OCI-LY7 (cell line): ENCODE data around the gene AREL1. TPM values are rescaled to one million over a fixed set of nuclear protein-coding genes. Genes with fewer than 3 reads are reported as not detected.

Source experiments
- BruUV-seq: library from RNA; stranded (reverse); fragments of 400-500 nt; replicated peaks from 2 replicates; lab custom pipeline; 2021; lab: Mats Ljungman, UMichigan
- CTCF ChIA-PET: fragments of 300-600 bp; sonication (Branson Sonifier 250); formaldehyde crosslinking; loops from one replicate; lab custom pipeline; 2022; ENCODE audit warnings: antibody characterized with exemption; ENCODE audit not compliant: unreplicated experiment; lab: Charles Lee
- POLR2A ChIA-PET: fragments of 300-600 bp; sonication (Branson Sonifier 250); formaldehyde crosslinking; loops from one replicate; lab custom pipeline; 2022; ENCODE audit warnings: antibody characterized with exemption; lab: Charles Lee
- DNase-seq: peaks from one replicate; pipeline ENCODE4 v3.0.0-alpha.2; 2015; ENCODE audit warnings: low spot score
- H2AFZ ChIP-seq: fragments of 200-600 bp; sonication (generic), shearing (Covaris generic); 2 replicates; pipeline ENCODE4 v1.6.1; 2014; ENCODE audit warnings: mild to moderate bottlenecking, antibody characterized with exemption, low read length, moderate library complexity
- H3K27ac ChIP-seq: fragments of 200-600 bp; sonication (generic); 2 replicates; pipeline ENCODE4 v1.5.1; 2014; ENCODE audit warnings: mixed run types, low read depth, mild to moderate bottlenecking, moderate library complexity, low read length, inconsistent platforms; ENCODE audit not compliant: poor library complexity, severe bottlenecking
- H3K36me3 ChIP-seq: fragments of 200-600 bp; sonication (generic); 2 replicates; pipeline ENCODE4 v1.6.1; 2014; ENCODE audit warnings: mild to moderate bottlenecking, antibody characterized with exemption, low read length, moderate library complexity, mixed read lengths; ENCODE audit not compliant: insufficient read depth
- H3K4me1 ChIP-seq: fragments of 200-600 bp; sonication (generic); 2 replicates; pipeline ENCODE4 v1.5.1; 2014; ENCODE audit warnings: mild to moderate bottlenecking, low read length; ENCODE audit not compliant: insufficient read depth, poor library complexity, severe bottlenecking
- H3K4me2 ChIP-seq: fragments of 200-600 bp; sonication (generic); 2 replicates; pipeline ENCODE4 v1.6.1; 2014; ENCODE audit warnings: mild to moderate bottlenecking, low read length
- H3K4me3 ChIP-seq: fragments of 200-600 bp; sonication (generic); 2 replicates; pipeline ENCODE4 v1.5.1; 2014; ENCODE audit warnings: mild to moderate bottlenecking, low read depth, low read length; ENCODE audit not compliant: poor library complexity, severe bottlenecking
- H3K79me2 ChIP-seq: fragments of 200-600 bp; sonication (generic); 2 replicates; pipeline ENCODE4 v1.6.1; 2016; ENCODE audit warnings: low read depth, mild to moderate bottlenecking, low read length, moderate library complexity, mixed read lengths; ENCODE audit not compliant: insufficient read depth
- H3K9me2 ChIP-seq: fragments of 200-600 bp; sonication (generic); 2 replicates; pipeline ENCODE4 v1.6.1; 2016; ENCODE audit warnings: mild to moderate bottlenecking, low read length, mixed read lengths; ENCODE audit not compliant: insufficient read depth
- H3K9me3 ChIP-seq: fragments of 200-600 bp; sonication (generic); 2 replicates; pipeline ENCODE4 v1.6.1; 2014; ENCODE audit warnings: mild to moderate bottlenecking, mixed run types, low read length, mixed read lengths
- H4K20me1 ChIP-seq: fragments of 200-600 bp; sonication (generic); 2 replicates; pipeline ENCODE4 v1.6.1; 2014; ENCODE audit warnings: mild to moderate bottlenecking, antibody characterized with exemption, low read length, moderate library complexity, mixed read lengths; ENCODE audit not compliant: insufficient read depth
- EZH2phosphoT487 ChIP-seq: fragments of 200-600 bp; sonication (generic); IDR thresholded peaks from 2 replicates; pipeline ENCODE4 v1.6.1; 2018; ENCODE audit warnings: low read depth, borderline replicate concordance, mild to moderate bottlenecking, mixed run types, antibody characterized with exemption, low read length, moderate library complexity, mixed read lengths
- intact Hi-C: fragments of 100-400 bp; cut with micrococcal nuclease; formaldehyde crosslinking; loops from one replicate; pipeline ENCODE4 v1.10.0; 2022; ENCODE audit not compliant: unreplicated experiment
- total RNA-seq, 2 experiments: library from RNA; depleted of rRNA in 1 of 2; stranded (reverse); fragments of >200 nt in 1 of 2; shearing (Covaris generic) in 1 of 2; gene quantifications; 2 replicates each; pipeline ENCODE4 v1.2.3, GENCODE V29; 2014 to 2022
- TF ChIP-seq, protein P1 (sequence below): fragments of 200-600 bp; sonication (generic); conservative IDR thresholded peaks from 2 replicates; pipeline ENCODE4 v1.5.1; 2014; ENCODE audit warnings: mild to moderate bottlenecking, antibody characterized with exemption, low read length, moderate library complexity, mixed read lengths

The AREL1 gene
- total RNA-seq, 2 experiments from 2014 or later, result 30.5 to 37.8 TPM

DNA sequence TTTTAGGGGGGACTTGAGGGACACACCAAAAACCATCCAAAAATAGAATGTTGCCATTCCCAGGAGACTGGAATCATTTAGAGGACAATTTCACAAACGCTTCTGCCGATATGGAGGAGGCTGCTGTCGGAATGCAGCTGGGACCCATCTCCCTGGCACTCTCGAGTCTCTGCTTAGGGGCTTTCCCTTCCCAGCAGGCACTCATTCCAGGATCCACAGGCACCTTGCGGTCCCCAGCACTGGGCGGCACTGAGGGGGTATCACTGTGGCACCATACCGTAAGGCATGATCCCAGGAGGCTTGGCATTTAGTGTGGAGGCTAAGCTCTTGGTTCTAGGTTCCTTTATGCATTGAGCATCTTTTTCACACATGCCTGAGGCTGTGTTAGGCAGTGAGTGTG lies 64.3 kb downstream of the AREL1 start:
- H3K4me1 ChIP-seq, result no peaks in the 10 kb centered on the region
- no peak overlapping the region for H3K4me3 ChIP-seq
- intact Hi-C loops, result no loop called here
- TF ChIP-seq, protein P1, sequence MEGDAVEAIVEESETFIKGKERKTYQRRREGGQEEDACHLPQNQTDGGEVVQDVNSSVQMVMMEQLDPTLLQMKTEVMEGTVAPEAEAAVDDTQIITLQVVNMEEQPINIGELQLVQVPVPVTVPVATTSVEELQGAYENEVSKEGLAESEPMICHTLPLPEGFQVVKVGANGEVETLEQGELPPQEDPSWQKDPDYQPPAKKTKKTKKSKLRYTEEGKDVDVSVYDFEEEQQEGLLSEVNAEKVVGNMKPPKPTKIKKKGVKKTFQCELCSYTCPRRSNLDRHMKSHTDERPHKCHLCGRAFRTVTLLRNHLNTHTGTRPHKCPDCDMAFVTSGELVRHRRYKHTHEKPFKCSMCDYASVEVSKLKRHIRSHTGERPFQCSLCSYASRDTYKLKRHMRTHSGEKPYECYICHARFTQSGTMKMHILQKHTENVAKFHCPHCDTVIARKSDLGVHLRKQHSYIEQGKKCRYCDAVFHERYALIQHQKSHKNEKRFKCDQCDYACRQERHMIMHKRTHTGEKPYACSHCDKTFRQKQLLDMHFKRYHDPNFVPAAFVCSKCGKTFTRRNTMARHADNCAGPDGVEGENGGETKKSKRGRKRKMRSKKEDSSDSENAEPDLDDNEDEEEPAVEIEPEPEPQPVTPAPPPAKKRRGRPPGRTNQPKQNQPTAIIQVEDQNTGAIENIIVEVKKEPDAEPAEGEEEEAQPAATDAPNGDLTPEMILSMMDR, result no peak
- no peak overlapping the region for H3K27ac ChIP-seq
- H2AFZ ChIP-seq, result no peak overlapping the region
- ChIA-PET CTCF (no interaction called here), POLR2A (no interaction called here)
- no peaks in the 10 kb centered on the region for H4K20me1 ChIP-seq
- no peaks in the 10 kb centered on the region for H3K36me3 ChIP-seq
- H3K9me3 ChIP-seq, result no peaks in the 10 kb centered on the region
- H3K4me2 ChIP-seq, result no peak overlapping the region
- BruUV-seq, result no TSS peak
- DNase-seq, result no peak
- no peaks in the 10 kb centered on the region for H3K79me2 ChIP-seq
- H3K9me2 ChIP-seq, result no peaks in the 10 kb centered on the region

DNA sequence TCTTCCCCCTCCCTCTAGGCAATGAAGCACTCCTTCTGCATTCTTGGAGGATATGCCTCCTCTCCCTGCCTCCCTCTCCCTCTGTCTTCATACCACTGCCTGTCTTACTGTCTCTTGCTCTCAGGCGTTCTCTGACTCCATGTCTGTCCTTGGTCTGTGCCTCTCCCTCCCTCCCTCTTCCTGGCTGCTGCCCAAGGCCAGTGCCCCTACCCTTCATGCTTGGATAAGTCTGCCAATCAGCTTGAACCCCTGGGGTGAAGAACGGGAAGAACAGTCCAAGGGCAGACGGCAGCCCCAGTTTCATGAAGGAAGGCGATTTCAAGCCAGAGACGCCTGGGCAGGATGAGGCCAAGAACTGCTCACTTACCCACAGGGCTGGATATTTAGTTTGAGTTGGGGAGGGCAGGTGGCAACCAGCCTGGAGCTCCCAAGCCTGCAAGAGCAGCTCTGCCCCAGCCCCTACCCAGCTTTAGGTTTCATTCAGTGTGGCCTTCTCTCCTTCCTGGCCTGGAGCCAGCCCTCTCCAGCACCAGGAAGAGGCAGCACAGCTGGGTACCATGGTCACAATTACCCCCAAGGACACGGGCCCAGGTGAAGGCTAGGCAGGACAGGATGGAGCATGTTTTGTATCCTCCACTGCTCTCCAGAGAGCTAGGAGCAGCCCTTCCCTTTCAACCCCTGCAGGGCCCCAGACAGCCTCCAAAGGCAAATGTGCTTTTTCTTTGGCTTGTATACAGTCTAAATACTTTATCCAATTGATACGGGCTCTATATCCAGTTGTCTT lies 65.0 kb downstream of the AREL1 start:
- Histone ChIP-seq H3K9me2 (no peaks in the 10 kb centered on the region), H3K79me2 (no peaks in the 10 kb centered on the region), H2AFZ (no peak overlapping the region), H4K20me1 (no peaks in the 10 kb centered on the region), H3K4me2 (no peak overlapping the region), H3K4me3 (no peak overlapping the region), H3K36me3 (no peaks in the 10 kb centered on the region), H3K9me3 (no peaks in the 10 kb centered on the region), H3K27ac (no peak overlapping the region), H3K4me1 (no peaks in the 10 kb centered on the region)
- CTCF ChIA-PET, result no interaction called here
- intact Hi-C loops, result no loop called here
- BruUV-seq, result no TSS peak
- POLR2A ChIA-PET, result no interaction called here
- TF ChIP-seq EZH2phosphoT487, result no peak
- TF ChIP-seq, protein P1, result no peak
- no peak for DNase-seq

DNA sequence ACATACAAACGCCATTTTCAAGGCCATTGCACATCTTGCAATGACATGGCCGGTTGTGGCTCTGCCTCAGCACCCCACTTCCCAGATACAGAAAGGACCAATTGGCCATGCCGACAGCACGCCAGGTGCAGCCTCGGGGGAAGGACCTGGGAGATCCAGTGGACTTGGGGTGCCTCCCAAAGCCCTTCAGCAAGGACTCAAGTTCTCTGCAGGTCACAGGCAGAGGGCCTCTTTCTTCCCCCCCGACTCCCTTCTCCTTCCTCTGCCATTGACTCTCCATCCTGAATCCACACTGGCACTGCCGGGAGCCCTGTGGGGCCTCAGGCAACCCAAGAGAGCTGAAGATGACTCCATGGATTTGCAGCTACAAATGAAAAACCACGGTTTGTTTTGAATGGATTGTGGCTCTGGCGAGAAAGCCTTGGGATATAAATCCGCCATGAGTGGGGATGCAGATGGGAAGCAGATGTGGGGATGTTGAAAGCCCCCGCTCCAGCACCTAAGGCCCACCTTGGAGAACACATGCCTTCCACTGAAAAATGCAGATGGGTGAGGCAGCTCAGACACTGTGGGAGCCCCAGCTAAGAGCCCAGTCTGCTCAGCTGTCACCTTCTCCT lies 65.7 kb downstream of the AREL1 start:
- no TSS peak for BruUV-seq
- CTCF ChIA-PET, result no interaction called here

More for the DNA sequence above, 65.7 kb downstream of the AREL1 start:
- intact Hi-C loops, result no loop called here
- H3K4me1 ChIP-seq, result no peaks in the 10 kb centered on the region
- H3K4me3 ChIP-seq, result no peak overlapping the region
- no peak overlapping the region for H2AFZ ChIP-seq
- no peaks in the 10 kb centered on the region for H4K20me1 ChIP-seq
- TF ChIP-seq, protein P1, result no peak
- no peak for TF ChIP-seq EZH2phosphoT487
- H3K27ac ChIP-seq, result no peak overlapping the region
- DNase-seq, result no peak
- H3K9me2 ChIP-seq, result no peaks in the 10 kb centered on the region
- no peaks in the 10 kb centered on the region for H3K79me2 ChIP-seq
- H3K4me2 ChIP-seq, result no peak overlapping the region
- POLR2A ChIA-PET, result no interaction called here
- no peaks in the 10 kb centered on the region for H3K9me3 ChIP-seq
- H3K36me3 ChIP-seq, result no peaks in the 10 kb centered on the region
